Right atrium auricular region (tissue), 2 donors: ENCODE data around the gene C10orf67. TPM values are rescaled to one million over a fixed set of nuclear protein-coding genes. Genes with fewer than 3 reads are reported as not detected.
"Not testable (repeated sequence)": the region's sequence is repeated elsewhere in the genome, so short reads cannot be mapped to it uniquely, and the experiment has no call there.

Experiments
- DNase-seq: peaks from one replicate; pipeline ENCODE4 v3.0.0-alpha.2; 2019; ENCODE audit warnings: low spot score
- H3K27ac ChIP-seq, 2 donors: fragments of 200-600 bp; sonication (generic); 1 replicate in 1 of 2; 2 replicates in 1 of 2; pipeline ENCODE4 v1.5.1; 2016 to 2019
- H3K27me3 ChIP-seq, 2 donors: fragments of 200-600 bp; sonication (generic); one replicate each; pipeline versions ENCODE4 v1.5.1 to v1.6.0; 2017 to 2019
- H3K36me3 ChIP-seq: fragments of 200-600 bp; sonication (generic); one replicate; pipeline ENCODE4 v1.5.1; 2016
- H3K4me1 ChIP-seq, 2 donors: fragments of 200-600 bp; sonication (generic); one replicate each; pipeline versions ENCODE4 v1.5.1 to v1.6.0; 2017 to 2019
- H3K4me3 ChIP-seq, 2 donors: fragments of 200-600 bp; sonication (generic); 1 replicate in 1 of 2; 2 replicates in 1 of 2; pipeline ENCODE4 v1.5.1; 2017 to 2019; ENCODE audit warnings: mild to moderate bottlenecking in 1 of 2, moderate library complexity in 1 of 2
- H3K9me3 ChIP-seq, 2 donors: fragments of 200-600 bp; sonication (generic); one replicate each; pipeline ENCODE4 v1.5.1; 2019
- total RNA-seq, 2 donors: library from RNA; depleted of rRNA; stranded (reverse); fragments of >200 nt; gene quantifications; one replicate each; pipeline ENCODE4 v1.1.0, GENCODE V29; 2016
- TF ChIP-seq, protein P1 (sequence below), 2 donors: fragments of 200-600 bp; sonication (generic); IDR thresholded peaks; one replicate each; pipeline ENCODE4 v1.5.1; 2019; ENCODE audit warnings: antibody characterized with exemption in 2 of 2

C10orf67 gene
- under 1 TPM; 0.16 to 0.44 TPM for total RNA-seq

DNA sequence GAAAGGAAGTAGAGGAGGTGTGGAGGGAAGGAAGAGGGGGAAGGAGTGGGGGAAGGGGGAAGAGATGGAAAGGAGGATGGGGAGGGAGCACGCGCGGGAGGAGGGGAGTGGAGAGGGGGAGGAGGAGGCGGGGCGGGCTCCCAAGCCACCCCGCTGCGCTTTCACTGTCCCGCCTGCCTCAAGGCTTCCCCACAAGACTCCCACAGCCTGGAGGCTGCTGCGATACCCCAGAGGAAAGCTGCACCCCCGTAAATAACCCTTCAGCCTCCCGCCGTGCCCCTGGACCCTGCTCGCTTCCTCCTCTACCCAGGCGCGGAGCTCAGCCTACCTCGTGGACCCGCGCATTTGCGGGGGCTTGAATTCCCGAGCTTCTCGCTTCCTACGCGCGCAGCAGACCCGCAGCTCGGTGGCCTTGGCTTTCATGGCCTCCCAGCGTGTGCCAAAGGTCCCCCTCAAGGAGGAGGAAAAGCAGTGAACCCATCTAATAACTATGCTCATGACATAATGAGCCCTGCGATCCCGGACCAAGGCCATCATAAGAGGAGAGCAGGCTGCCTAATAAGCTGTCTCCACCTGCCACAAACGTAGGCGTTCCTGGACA, at the start of gene C10orf67:
Gene C10orf67, minus strand, starts transcription at position 557 of the 601 bp plus-strand sequence. Its CDS starts 23 bp downstream, at position 534.
- Histone ChIP-seq H3K27ac (peak within 1 kb of the TSS; percentile 83 to 89), H3K4me3 (peak within 1 kb of the TSS; percentile 42 to 58), H3K27me3 (no peaks in the 10 kb centered on the region), H3K9me3 (no peaks in the 10 kb centered on the region), H3K4me1 (peaks cover 0 to 36% of the 10 kb centered on the region in 2 donors), H3K36me3 (no peaks in the 10 kb centered on the region)
- TF ChIP-seq, protein P1, sequence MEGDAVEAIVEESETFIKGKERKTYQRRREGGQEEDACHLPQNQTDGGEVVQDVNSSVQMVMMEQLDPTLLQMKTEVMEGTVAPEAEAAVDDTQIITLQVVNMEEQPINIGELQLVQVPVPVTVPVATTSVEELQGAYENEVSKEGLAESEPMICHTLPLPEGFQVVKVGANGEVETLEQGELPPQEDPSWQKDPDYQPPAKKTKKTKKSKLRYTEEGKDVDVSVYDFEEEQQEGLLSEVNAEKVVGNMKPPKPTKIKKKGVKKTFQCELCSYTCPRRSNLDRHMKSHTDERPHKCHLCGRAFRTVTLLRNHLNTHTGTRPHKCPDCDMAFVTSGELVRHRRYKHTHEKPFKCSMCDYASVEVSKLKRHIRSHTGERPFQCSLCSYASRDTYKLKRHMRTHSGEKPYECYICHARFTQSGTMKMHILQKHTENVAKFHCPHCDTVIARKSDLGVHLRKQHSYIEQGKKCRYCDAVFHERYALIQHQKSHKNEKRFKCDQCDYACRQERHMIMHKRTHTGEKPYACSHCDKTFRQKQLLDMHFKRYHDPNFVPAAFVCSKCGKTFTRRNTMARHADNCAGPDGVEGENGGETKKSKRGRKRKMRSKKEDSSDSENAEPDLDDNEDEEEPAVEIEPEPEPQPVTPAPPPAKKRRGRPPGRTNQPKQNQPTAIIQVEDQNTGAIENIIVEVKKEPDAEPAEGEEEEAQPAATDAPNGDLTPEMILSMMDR (IDR thresholded peaks at IDR 0.05), result no peak
- no peak for DNase-seq

DNA sequence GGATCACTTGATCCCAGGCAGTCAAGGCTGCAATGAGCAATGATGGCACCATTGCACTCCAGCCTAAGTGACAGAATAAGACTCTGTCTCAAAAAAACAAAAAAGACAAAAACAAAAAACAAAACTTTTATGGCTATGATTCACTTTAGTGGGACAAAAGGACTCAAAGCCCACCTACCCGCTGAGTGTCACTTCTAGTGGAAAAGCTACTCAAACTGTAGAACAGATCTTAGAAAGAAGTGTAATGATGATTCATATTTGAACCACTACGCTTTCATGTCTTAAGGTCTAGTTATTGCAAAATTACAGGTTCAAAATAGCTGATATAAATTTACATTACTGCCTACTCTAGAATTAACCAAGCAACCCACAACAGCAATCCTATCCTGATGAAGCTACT, 47.2 kb upstream of the C10orf67 start:
- Histone ChIP-seq H3K4me1 (no peaks in the 10 kb centered on the region), H3K9me3 (no peaks in the 10 kb centered on the region), H3K27ac (no peak overlapping the region), H3K4me3 (no peak overlapping the region), H3K36me3 (no peaks in the 10 kb centered on the region), H3K27me3 (no peaks in the 10 kb centered on the region)
- no peak for DNase-seq
- TF ChIP-seq, protein P1 (IDR thresholded peaks at IDR 0.05), result no peak

DNA sequence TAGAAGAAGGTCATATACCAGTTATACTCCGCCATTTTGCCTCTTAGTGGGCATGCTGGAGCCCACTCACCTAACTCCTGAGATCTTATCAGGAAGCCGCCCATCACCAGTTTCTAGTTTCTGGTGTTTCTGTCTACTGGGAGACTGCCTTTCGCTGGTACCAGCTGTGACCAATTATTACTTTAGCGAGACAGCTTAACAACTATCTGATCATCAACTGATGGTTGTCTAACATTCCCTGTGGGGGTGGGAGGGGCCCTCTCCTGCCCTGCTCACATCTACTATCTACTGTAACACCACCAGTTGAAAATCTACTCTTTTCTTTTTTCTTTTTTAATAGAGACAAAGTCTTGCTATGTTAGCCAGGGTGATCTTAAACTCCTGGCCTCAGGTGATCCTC, 46.2 kb upstream of the C10orf67 start:
- no peaks in the 10 kb centered on the region for H3K36me3 ChIP-seq
- TF ChIP-seq, protein P1 (IDR thresholded peaks at IDR 0.05), result no peak
- no peaks in the 10 kb centered on the region for H3K4me1 ChIP-seq

DNA sequence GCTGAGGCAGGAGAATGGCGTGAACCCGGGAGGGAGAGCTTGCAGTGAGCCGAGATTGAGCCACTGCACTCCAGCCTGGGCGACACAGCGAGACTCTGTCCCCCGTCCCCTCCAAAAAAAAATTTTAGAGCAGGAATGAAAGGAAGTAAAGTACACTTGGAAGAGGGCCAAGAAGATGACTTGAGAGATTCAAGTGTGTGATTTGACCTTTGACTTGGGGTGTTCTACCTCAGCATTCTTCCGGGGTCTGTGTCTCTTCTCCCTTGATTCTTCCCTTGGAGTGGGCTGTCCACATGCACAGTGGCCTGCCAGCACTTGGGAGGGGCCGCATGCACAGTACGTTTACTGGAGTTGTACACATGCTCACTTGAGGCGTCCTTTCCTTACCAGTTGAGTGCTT, 45.8 kb upstream of the C10orf67 start:
- not testable (repeated sequence) for H3K27ac ChIP-seq, H3K27me3 ChIP-seq, H3K4me3 ChIP-seq, H3K4me1 ChIP-seq, H3K9me3 ChIP-seq, H3K36me3 ChIP-seq, DNase-seq

More for the DNA sequence above, 46.2 kb upstream of the C10orf67 start:
- no peaks in the 10 kb centered on the region for H3K9me3 ChIP-seq
- no peak for DNase-seq
- no peak overlapping the region for H3K27ac ChIP-seq
- no peaks in the 10 kb centered on the region for H3K27me3 ChIP-seq
- no peak overlapping the region for H3K4me3 ChIP-seq

DNA sequence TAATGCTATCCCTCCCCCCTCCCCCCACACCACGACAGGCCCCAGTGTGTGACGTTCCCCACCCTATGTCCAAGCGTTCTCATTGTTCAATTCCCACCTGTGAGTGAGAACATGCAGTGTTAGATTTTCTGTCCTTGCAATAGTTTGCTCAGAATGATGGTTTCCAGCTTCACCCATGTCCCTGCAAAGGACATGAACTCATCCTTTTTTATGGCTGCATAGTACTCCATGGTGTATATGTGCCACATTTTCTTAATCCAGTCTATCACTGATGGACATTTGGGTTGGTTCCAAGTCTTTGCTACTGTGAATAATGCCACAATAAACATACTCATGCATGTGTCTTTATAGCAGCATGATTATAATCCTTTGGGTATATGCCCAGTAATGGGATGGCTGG, 42.9 kb upstream of the C10orf67 start:
- not testable (repeated sequence) for H3K9me3 ChIP-seq, DNase-seq, H3K4me1 ChIP-seq, H3K36me3 ChIP-seq, H3K4me3 ChIP-seq, H3K27me3 ChIP-seq, H3K27ac ChIP-seq

DNA sequence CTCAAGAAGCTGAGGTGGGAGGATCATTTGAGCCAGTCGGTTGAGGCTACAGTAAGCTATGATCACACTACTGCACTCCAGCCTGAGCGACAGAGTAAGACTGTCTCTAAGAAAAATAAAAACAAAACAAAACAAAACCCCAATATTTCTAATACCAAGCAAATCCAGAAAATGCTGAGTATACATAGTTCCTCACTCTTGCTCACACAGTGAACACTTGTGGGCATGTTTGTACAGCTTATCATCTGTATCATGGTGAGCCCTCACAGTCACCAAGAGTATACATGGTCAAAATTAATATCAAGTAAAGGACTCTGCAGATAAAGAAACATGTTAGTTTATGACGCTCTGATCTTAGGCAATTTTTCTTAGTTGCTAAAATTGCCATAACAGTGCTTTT, 41.5 kb upstream of the C10orf67 start:
- Histone ChIP-seq H3K27me3 (no peaks in the 10 kb centered on the region), H3K36me3 (no peaks in the 10 kb centered on the region), H3K27ac (no peak overlapping the region), H3K4me3 (no peak overlapping the region), H3K4me1 (no peaks in the 10 kb centered on the region), H3K9me3 (no peaks in the 10 kb centered on the region)
- TF ChIP-seq, protein P1 (IDR thresholded peaks at IDR 0.05), result no peak
- DNase-seq, result no peak

DNA sequence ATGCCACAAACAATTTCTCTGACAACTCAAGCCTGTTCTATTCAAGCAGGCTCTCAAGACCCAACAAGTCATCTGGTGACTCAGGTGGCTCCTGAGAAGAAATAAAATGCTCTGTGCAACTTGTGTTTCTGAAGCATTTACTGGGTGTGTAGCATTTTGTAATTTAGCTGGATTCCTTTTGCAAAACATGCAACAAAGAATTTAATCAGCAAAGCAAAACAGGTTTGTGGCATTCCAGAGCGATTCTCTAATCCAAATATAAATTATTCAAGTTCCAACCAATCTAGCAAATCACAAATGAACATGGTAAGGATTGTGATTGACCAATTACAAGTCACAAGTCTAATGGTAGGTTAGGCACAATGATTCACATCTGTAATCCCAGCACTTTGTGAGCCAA, 39.8 kb upstream of the C10orf67 start:
- Histone ChIP-seq H3K4me3 (no peak overlapping the region), H3K36me3 (no peaks in the 10 kb centered on the region), H3K4me1 (no peaks in the 10 kb centered on the region), H3K27me3 (no peaks in the 10 kb centered on the region), H3K27ac (no peak overlapping the region), H3K9me3 (no peaks in the 10 kb centered on the region)
- TF ChIP-seq, protein P1 (IDR thresholded peaks at IDR 0.05), result no peak
- DNase-seq, result no peak
